Right renal pelvis (tissue), 4 donors: ENCODE measurements around the gene SLC38A9. TPM values are rescaled to one million over a fixed set of nuclear protein-coding genes. Genes with fewer than 3 reads are reported as not detected.
A peak's percentile ranks its signal among the peaks of the same experiment; 100 is the strongest.
"Not testable (repeated sequence)": the region's sequence is repeated elsewhere in the genome, so short reads cannot be mapped to it uniquely, and the experiment has no call there.

Experiments used
- DNase-seq, 4 donors: peaks; one replicate each; pipeline ENCODE4 v3.0.0-alpha.2; 2013; ENCODE audit warnings: low read depth in 4 of 4, low spot score in 3 of 4, missing footprints in 1 of 4
- polyA plus RNA-seq, 4 donors: library from polyadenylated mRNA; unstranded; fragments of 120-200 nt; gene quantifications; one replicate each; pipeline ENCODE4 v1.2.1, GENCODE V29; 2013; ENCODE audit not compliant: insufficient read length in 4 of 4

SLC38A9 gene
- polyA plus RNA-seq, 4 donors = 25.8 to 38.9 (median 34.9) TPM

DNA sequence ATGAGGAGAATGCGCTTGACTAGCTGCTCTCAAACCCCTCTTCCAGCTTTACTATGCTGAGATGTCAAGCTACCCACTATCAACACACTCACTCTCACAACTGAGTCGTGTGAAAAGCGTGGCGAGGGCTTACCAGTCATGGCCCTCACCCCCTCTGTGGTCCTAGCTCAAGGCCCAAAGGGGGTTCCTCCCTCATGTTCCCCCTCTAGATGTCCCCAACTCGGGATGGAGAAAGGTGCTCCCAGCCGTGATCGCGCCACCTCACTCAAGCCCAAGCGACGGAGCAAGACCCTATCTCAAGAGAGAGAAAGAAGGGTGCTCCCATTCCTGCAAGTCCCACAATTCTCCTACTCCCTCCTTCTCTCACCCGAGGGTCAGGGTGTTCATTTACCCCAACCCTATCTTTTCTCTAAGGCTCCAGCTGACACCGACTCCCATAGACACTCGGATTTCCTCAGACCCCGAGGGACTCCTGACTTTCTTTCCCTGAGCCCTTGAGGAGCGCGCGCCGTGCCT is 559 bp downstream of the SLC38A9 start:
- no peak for DNase-seq

DNA sequence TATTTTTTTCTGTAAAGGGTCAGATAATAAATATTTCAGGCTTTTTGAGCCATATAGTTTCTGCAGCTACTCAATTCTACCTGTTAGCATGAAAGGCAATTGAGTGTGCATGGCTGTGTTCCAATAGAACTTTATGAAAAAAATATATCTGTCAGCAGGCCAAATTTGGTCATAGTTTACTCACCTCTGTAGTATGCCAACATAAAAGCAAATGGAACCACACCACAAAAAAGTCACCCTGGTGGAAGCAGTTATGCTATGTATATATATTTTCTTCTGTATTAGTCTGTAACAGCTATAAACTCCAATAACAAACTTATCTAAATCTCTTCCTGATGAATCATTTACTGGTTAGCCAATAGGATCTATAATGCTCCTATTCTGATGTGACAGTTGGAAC is 3.4 kb downstream of the SLC38A9 start:
- DNase-seq = no peak

GRCh38 chr5:55706230-55706629 is 5.9 kb downstream of the SLC38A9 start:
- no peak for DNase-seq

- DNase-seq = no peak
Measured at GRCh38 chr5:55702598-55703345, 9.4 kb downstream of the SLC38A9 start.

DNA sequence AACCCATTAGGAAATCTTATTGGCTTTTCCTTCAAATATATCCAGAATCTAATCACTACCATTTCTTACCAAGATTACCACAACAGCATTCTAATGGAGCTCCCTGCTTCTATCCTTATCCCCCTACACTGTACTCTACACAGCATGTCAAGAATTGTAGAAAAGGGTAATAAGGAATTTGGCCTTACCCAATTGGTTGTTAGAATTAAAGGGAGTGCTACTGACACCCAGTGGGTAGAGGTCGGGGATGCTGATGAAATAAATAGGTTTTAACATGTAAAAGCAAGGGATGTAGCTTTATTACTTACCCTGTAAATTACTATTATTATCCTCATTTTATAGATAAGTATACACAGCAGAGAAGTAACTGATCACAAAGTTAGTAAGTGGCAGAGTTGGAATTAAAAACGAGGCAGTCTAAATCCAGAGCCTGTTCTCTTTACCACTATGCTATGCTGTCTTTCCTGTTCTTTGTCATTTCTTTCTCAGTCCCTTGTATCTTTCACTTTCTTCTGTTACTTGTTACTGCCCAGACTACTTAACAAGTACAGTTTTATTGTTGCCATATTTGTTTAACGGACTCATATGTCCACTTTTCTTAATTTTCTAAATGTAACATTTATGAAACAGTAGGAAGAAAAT is 10.5 kb downstream of the SLC38A9 start:
- no peak for DNase-seq

GRCh38 chr5:55700745-55701144 is 11.4 kb downstream of the SLC38A9 start:
- no peak for DNase-seq

DNA sequence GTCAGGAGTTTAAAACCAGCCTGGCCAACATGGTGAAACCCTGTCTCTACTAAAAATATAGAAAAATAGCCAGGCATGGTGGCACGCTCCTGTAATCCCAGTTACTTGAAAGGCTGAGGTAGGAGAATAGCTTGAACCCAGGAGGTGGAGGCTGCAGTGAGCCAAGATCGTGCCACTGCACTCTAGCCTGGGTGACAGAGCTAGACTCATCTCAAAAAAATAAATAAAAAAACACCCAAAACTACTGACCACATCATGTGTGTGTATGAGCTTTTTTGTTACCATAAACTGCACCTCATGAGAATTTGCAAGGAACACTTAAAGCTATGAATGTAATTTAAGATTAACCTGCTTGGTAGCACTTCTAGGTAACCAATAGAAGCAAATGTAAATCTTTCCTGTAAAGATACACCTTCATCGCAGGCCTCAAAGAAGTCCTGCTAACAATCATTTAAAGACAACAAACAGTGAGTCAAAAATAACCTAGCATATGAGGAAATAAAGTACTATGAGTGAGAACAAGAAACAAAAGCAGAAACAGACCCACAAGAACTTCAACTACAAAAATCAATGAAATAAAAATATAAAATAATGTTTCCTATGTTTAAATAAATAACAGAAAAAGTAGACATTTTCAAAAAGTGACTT is 13.0 kb downstream of the SLC38A9 start:
- no peak for DNase-seq

GRCh38 chr5:55696704-55697103 is 15.4 kb downstream of the SLC38A9 start:
- not testable (repeated sequence) for DNase-seq

DNA sequence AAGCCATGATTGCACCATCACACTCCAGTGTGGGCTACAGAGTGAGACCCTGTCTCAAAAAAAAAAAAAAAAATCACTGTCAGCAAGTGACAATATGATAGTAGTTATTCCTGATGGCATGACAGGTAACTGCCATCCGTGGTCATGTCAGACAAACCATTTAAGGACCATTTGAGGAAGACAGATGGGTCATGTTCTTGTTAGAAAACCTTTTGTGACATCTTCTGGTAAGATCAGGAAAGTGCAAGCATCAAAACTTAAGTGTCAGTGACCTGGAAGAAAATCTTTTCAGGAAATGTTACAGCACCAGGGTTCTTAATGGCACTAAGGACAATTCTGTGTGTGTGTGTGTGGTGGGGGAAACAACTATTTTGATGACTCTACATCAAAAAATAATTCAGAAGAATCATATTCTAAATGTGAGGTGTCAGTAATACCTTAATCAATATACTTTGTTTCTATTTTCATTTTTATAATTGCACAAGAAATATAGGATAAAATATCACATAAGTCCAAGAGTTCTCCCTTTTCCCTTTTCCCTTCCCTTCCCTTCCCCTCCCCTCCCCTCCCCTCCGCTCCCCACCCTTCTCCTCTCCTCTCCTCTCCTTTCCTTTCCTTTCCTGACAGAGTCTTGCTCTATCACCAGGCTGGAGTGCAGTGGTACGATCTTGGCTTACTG is 17.8 kb downstream of the SLC38A9 start:
- DNase-seq = no peak

DNA sequence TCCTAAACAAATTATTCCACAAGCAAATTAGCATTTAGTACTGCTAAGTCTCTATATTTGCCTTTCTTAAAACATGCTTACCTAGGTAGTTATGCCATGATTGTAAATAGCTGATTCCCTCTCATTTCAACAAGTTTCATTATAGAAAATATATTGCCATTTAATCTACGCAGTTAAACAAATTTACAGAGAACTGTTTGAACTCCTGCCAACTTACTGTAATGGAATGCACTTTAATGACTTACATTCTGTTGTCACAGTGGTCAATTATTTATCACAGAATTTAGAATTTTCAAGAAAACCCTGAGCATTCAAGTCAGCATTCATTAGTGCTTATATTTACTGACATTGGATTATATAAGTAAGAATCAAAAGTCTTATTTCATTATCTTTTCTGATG is 19.6 kb downstream of the SLC38A9 start:
- DNase-seq = no peak

GRCh38 chr5:55692106-55692417 is 20.1 kb downstream of the SLC38A9 start:
- no peak for DNase-seq

- DNase-seq = peak in 3 of 4 donors; percentile 29 to 51 (median 41)
Measured at GRCh38 chr5:55691265-55692105, 20.6 kb downstream of the SLC38A9 start.

DNA sequence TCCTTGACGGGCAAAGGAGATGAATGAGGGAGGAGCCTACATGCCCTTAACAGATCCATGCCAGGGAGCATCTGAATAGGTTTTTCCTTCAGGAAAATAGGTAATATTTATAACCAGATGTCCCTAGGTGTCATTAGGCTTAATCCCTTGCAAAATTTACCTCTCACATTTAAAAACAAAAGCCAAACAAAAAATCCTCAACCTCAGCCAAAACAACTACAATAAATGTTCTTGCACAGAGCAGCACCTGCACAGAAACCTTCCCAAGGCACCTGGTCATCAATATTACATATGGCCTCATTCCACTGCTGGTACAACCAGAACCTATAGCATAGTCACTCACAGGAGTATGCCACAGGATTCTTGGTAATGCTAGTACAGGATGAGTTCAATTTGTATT is 30.1 kb downstream of the SLC38A9 start:
- no peak for DNase-seq

DNA sequence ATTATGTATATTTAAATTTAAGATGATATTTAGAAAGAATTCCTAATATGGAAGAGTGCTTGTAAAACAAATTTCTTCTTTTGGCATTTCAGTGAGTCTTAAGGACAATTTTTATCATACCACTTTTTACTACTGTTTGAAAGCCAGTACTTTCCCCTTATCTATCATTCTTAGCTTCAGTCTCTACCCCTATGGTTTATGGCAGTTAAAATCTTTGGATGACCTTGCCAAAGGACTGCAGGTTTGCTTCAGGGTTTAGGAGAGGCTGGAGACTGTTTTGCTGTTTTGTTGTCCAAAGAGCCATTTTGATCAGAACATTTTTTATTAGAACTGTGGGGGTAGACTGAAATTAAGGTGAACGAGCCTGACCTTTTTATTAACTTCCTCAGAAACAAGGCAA is 30.8 kb downstream of the SLC38A9 start:
- no peak for DNase-seq

GRCh38 chr5:55680353-55680752 is 31.8 kb downstream of the SLC38A9 start:
- no peak for DNase-seq

GRCh38 chr5:55679556-55679955 is 32.6 kb downstream of the SLC38A9 start:
- DNase-seq = no peak

DNA sequence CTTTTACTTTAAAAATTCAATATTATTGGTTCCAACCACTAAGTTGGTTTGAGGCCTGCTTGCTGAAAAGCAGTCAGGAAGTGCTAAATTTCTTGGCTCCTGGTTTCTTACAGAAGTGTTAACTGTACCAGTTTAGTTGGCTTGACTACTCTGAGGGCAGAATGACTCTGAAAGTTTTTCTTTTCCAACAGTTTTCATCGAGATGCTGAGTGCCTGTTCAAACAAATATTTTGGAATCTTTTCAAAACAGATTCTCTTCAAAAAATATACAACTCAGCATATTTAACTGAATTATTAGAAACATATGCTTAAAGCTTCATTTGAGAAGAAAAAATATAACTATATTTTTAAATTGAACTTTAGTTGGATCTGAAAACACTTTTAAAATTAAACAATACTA is 37.0 kb downstream of the SLC38A9 start:
- no peak for DNase-seq

GRCh38 chr5:55674340-55674739 is 37.8 kb downstream of the SLC38A9 start:
- DNase-seq = no peak

- DNase-seq = no peak
Measured at GRCh38 chr5:55672477-55672911, 39.6 kb downstream of the SLC38A9 start.

DNA sequence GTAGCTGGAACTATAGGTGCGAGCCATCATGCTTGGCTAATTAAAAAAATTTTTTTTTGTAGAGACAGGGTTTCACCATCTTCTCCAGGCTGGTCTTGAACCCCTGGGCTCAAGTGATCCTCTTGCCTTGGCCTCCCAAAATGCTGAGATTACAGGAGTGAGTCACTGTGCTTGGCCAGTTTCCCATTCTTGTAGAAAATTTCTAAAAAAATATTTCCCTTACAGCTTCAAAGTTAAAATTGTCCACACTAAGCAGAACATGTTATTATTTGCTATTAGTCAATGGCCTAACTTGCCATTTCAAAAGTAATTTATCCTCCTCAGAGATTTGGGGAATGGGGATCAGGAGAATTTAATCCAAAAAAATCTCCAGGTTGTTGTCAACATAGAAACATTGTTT is 40.1 kb downstream of the SLC38A9 start:
- DNase-seq = no peak
